H9 (cell line): ENCODE measurements around the gene ACP3. TPM values are rescaled to one million over a fixed set of nuclear protein-coding genes. Genes with fewer than 3 reads are reported as not detected.

Experiments used
- DNase-seq: peaks from one replicate; pipeline ENCODE4 v3.0.0-alpha.2; 2017
- H2AFZ ChIP-seq: one replicate; pipeline ENCODE4 v1.6.1; 2013; ENCODE audit warnings: mild to moderate bottlenecking, low read length, control low read depth, moderate library complexity
- H2AK5ac ChIP-seq: 2 replicates; pipeline ENCODE4 v1.6.1; 2013; ENCODE audit warnings: low read length, control low read depth, mixed read lengths; ENCODE audit not compliant: insufficient read length
- H2BK120ac ChIP-seq: one replicate; pipeline ENCODE4 v1.6.1; 2013; ENCODE audit warnings: low read depth, mild to moderate bottlenecking, low read length, control low read depth, inconsistent platforms; ENCODE audit not compliant: poor library complexity, severe bottlenecking
- H2BK12ac ChIP-seq: 2 replicates; pipeline ENCODE4 v1.6.1; 2013; ENCODE audit warnings: low read length, control low read depth, mixed read lengths, low read depth; ENCODE audit not compliant: insufficient read length
- H2BK15ac ChIP-seq: 2 replicates; pipeline ENCODE4 v1.6.1; 2013; ENCODE audit warnings: low read depth, low read length, control low read depth
- H2BK20ac ChIP-seq: one replicate; pipeline ENCODE4 v1.6.1; 2013; ENCODE audit warnings: low read depth, mild to moderate bottlenecking, low read length, control low read depth, inconsistent platforms; ENCODE audit not compliant: poor library complexity, severe bottlenecking
- H2BK5ac ChIP-seq: 2 replicates; pipeline ENCODE4 v1.6.1; 2013; ENCODE audit warnings: low read length, control low read depth, mixed read lengths; ENCODE audit not compliant: insufficient read length
- H3K14ac ChIP-seq: 2 replicates; pipeline ENCODE4 v1.6.1; 2013; ENCODE audit warnings: low read length, control low read depth; ENCODE audit not compliant: insufficient read depth
- H3K18ac ChIP-seq: 2 replicates; pipeline ENCODE4 v1.6.1; 2013; ENCODE audit warnings: low read depth, mild to moderate bottlenecking, mixed read lengths, low read length, control low read depth; ENCODE audit not compliant: insufficient read length
- H3K23ac ChIP-seq: 2 replicates; pipeline ENCODE4 v1.6.1; 2013; ENCODE audit warnings: low read length, control low read depth, mixed read lengths, low read depth; ENCODE audit not compliant: insufficient read length
- H3K23me2 ChIP-seq: 2 replicates; pipeline ENCODE4 v1.6.1; 2013; ENCODE audit warnings: low read depth, mild to moderate bottlenecking, mixed read lengths, low read length, control low read depth; ENCODE audit not compliant: insufficient read length, poor library complexity, severe bottlenecking
- H3K27ac ChIP-seq: 2 replicates; pipeline ENCODE4 v1.5.1; 2013; ENCODE audit warnings: low read length, control low read depth, mixed read lengths, low read depth; ENCODE audit not compliant: insufficient read length
- H3K27me3 ChIP-seq: 2 replicates; pipeline ENCODE4 v1.6.1; 2013; ENCODE audit warnings: low read length, control low read depth, inconsistent platforms; ENCODE audit not compliant: insufficient read depth
- H3K4ac ChIP-seq: 2 replicates; pipeline ENCODE4 v1.6.1; 2013; ENCODE audit warnings: low read depth, mild to moderate bottlenecking, control low read depth, inconsistent platforms, low read length, moderate library complexity
- H3K4me1 ChIP-seq: 2 replicates; pipeline ENCODE4 v1.6.1; 2013; ENCODE audit warnings: low read length, control low read depth, inconsistent platforms; ENCODE audit not compliant: insufficient read depth
- H3K4me2 ChIP-seq: 2 replicates; pipeline ENCODE4 v1.6.1; 2013; ENCODE audit warnings: low read length, control low read depth, mixed read lengths; ENCODE audit not compliant: insufficient read length, insufficient read depth
- H3K56ac ChIP-seq: 2 replicates; pipeline ENCODE4 v1.6.1; 2013; ENCODE audit warnings: low read depth, mild to moderate bottlenecking, mixed read lengths, low read length, control low read depth; ENCODE audit not compliant: insufficient read length
- H3K79me1 ChIP-seq: 2 replicates; pipeline ENCODE4 v1.6.1; 2013; ENCODE audit warnings: low read depth, mild to moderate bottlenecking, moderate library complexity, low read length, control low read depth, inconsistent platforms; ENCODE audit not compliant: insufficient read depth, poor library complexity, severe bottlenecking
- H3K79me2 ChIP-seq: 2 replicates; pipeline ENCODE4 v1.6.1; 2013; ENCODE audit warnings: low read length, control low read depth, inconsistent platforms; ENCODE audit not compliant: insufficient read depth
- H3K9ac ChIP-seq: 2 replicates; pipeline ENCODE4 v1.6.1; 2013; ENCODE audit warnings: low read length, control low read depth, mixed read lengths; ENCODE audit not compliant: insufficient read length; ENCODE audit errors: extremely low read depth
- H3K9me3 ChIP-seq: one replicate; pipeline ENCODE4 v1.6.1; 2013; ENCODE audit warnings: low read depth, low read length, inconsistent platforms; ENCODE audit not compliant: control insufficient read depth
- H3T11ph ChIP-seq: one replicate; pipeline ENCODE4 v1.6.1; 2013; ENCODE audit warnings: mild to moderate bottlenecking, low read length, control low read depth, inconsistent platforms
- H4K20me1 ChIP-seq: one replicate; pipeline ENCODE4 v1.6.1; 2013; ENCODE audit not compliant: control insufficient read depth, insufficient read length, insufficient read depth
- H4K5ac ChIP-seq: 2 replicates; pipeline ENCODE4 v1.6.1; 2013; ENCODE audit warnings: low read depth, mild to moderate bottlenecking, mixed read lengths, low read length, control low read depth; ENCODE audit not compliant: insufficient read length
- H4K8ac ChIP-seq: replicated peaks from 2 replicates; pipeline ENCODE4 v1.6.1; 2013; ENCODE audit warnings: low read length, control low read depth, mixed read lengths, low read depth; ENCODE audit not compliant: insufficient read length
- H4K91ac ChIP-seq: 2 replicates; pipeline ENCODE4 v1.6.1; 2013; ENCODE audit warnings: low read depth, mild to moderate bottlenecking, moderate library complexity, mixed read lengths, low read length, control low read depth; ENCODE audit not compliant: insufficient read length
- H3K27ac Mint-ChIP-seq, 3 experiments: 2 replicates in 2 of 3; 3 replicates in 1 of 3; pipeline ENCODE4 v1.8.0; 2020 to 2021; ENCODE audit warnings: mixed read lengths in 3 of 3, mild to moderate bottlenecking in 1 of 3, moderate library complexity in 1 of 3
- H3K27me3 Mint-ChIP-seq: 2 replicates; pipeline ENCODE4 v1.8.0; 2021; ENCODE audit warnings: low read depth, mild to moderate bottlenecking, moderate library complexity, mixed read lengths
- H3K36me3 Mint-ChIP-seq, 3 experiments: 2 replicates in 2 of 3; 3 replicates in 1 of 3; pipeline ENCODE4 v1.8.0; 2020 to 2021; ENCODE audit warnings: low read depth in 3 of 3, mixed read lengths in 3 of 3; ENCODE audit not compliant: insufficient read depth in 1 of 3
- H3K4me1 Mint-ChIP-seq, 2 experiments: 2 replicates each; pipeline ENCODE4 v1.8.0; 2020; ENCODE audit warnings: mixed read lengths in 2 of 2
- H3K4me3 Mint-ChIP-seq, 2 experiments: 2 replicates in 1 of 2; 3 replicates in 1 of 2; pipeline ENCODE4 v1.8.0; 2020 to 2021; ENCODE audit warnings: mild to moderate bottlenecking in 2 of 2, mixed read lengths in 2 of 2, moderate library complexity in 1 of 2
- H3K9me3 Mint-ChIP-seq, 2 experiments: 2 replicates in 1 of 2; 3 replicates in 1 of 2; pipeline ENCODE4 v1.8.0; 2020; ENCODE audit warnings: mild to moderate bottlenecking in 2 of 2, mixed read lengths in 2 of 2, moderate library complexity in 1 of 2
- CTCF ChIP-seq: fragments of 200-600 bp; sonication (generic); conservative IDR thresholded peaks from 3 replicates; pipeline ENCODE4 v1.8.0; 2021; ENCODE audit warnings: antibody characterized with exemption, mild to moderate bottlenecking
- whole genome bisulfite sequencing: extraction: QIAGEN DNeasy Blood & Tissue Kit; methylation state at CpG from one replicate; pipeline ENCODE4 v1.1.7; 2013; ENCODE audit warnings: missing lambda C conversion rate, low lambda C conversion rate, mixed read lengths; ENCODE audit not compliant: insufficient read length; ENCODE audit errors: extremely low coverage; 5-methylcytosine and 5-hydroxymethylcytosine counted together
- total RNA-seq: library from RNA; stranded (reverse); gene quantifications from 2 replicates; pipeline ENCODE4 v1.2.1, GENCODE V29; 2021

The ACP3 gene
- total RNA-seq, 1 experiment from 2014 or later: 0.17 TPM

- Histone ChIP-seq H3K14ac (no peak overlapping the region), H4K5ac (no peak overlapping the region), H3T11ph (no peak overlapping the region), H2BK15ac (no peak overlapping the region), H3K18ac (no peak overlapping the region), H3K23ac (no peak overlapping the region), H3K79me1 (no peaks in the 10 kb centered on the region), H3K4ac (no peak overlapping the region), H3K27ac (no peak overlapping the region), H2BK20ac (no peak overlapping the region), H4K8ac (no peak overlapping the region), H3K4me2 (no peak overlapping the region), H3K27me3 (no peaks in the 10 kb centered on the region), H4K20me1 (no peaks in the 10 kb centered on the region), H3K4me1 (no peaks in the 10 kb centered on the region), H3K56ac (no peak overlapping the region), H3K79me2 (no peaks in the 10 kb centered on the region), H3K9ac (no peak overlapping the region), H2BK12ac (no peak overlapping the region), H2BK5ac (no peak overlapping the region), H2BK120ac (no peak overlapping the region), H2AFZ (no peak overlapping the region), H4K91ac (no peak overlapping the region), H3K23me2 (no peaks in the 10 kb centered on the region), H2AK5ac (no peak overlapping the region), H3K9me3 (no peaks in the 10 kb centered on the region)
- peaks cover 9 to 11% of the 10 kb centered on the region in 2 experiments for H3K4me1 Mint-ChIP-seq
- TF ChIP-seq CTCF: no peak
- H3K4me3 Mint-ChIP-seq: no peak overlapping the region
- H3K36me3 Mint-ChIP-seq: peaks cover 17 to 33% (median 19%) of the 10 kb centered on the region in 3 experiments; a peak in 6 of 7 replicates
- H3K27me3 Mint-ChIP-seq: no peaks in the 10 kb centered on the region
- H3K27ac Mint-ChIP-seq: no peak overlapping the region
- peaks cover 26 to 32% of the 10 kb centered on the region in 2 experiments for H3K9me3 Mint-ChIP-seq
- 86% methylated on average over 1 of the region's 4 CpGs for WGBS
- no peak for DNase-seq
These were observed 25.2 kb upstream of the ACP3 start for GRCh38 chr3:132292042-132292441.
